HS-5 (cell line): Measurements from ENCODE around the gene DDX10.

Experiments used
- DNase-seq: peaks from one replicate; pipeline ENCODE4 v3.0.0-alpha.2; 2012; ENCODE audit warnings: low read depth

DDX10 gene

DNA sequence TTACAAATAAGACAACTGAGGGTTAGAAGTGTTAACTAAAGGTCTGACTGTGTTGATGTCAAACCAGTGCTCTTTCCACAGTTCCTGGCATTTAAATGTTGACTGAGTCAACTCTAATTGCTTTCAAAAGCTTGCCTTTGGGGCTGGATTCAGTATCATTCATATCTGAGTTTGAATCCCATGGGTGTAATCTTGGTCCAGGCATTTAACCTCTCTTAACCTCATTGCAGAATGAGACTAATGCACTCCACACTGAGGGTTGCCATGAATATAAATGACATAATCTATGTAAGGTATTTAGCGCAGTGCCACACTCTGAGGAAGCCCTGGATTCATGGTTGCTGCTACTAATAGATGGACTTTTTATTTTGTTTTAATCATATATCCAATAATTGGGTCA, 274.3 kb downstream of the DDX10 start:
- no peak for DNase-seq

GRCh38 chr11:108943853-108944252, 279.0 kb downstream of the DDX10 start:
- no peak for DNase-seq

- DNase-seq: no peak
Measured at GRCh38 chr11:108944471-108945178, 279.8 kb downstream of the DDX10 start.

DNA sequence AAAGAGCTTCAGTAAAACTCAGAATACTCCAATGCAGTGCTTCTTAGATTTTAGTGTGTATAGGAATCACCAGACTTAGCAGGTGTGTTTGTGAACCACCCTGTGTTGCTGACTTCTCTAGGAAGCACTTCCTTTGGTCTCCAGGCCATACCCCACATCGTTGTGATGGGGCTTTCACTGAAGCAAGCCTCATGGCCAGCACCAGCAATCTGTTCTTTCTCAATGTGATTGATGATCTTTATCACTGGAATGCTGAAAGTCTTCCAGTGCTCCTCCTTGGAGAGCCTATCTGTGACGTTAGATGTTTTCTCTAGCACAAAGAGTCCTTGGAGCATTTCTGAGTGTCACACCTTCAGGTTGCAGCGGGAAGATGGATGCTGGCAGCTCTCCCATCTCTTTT, 280.5 kb downstream of the DDX10 start:
- no peak for DNase-seq

GRCh38 chr11:108947654-108948570, 283.0 kb downstream of the DDX10 start:
- peak; percentile 63 for DNase-seq

DNA sequence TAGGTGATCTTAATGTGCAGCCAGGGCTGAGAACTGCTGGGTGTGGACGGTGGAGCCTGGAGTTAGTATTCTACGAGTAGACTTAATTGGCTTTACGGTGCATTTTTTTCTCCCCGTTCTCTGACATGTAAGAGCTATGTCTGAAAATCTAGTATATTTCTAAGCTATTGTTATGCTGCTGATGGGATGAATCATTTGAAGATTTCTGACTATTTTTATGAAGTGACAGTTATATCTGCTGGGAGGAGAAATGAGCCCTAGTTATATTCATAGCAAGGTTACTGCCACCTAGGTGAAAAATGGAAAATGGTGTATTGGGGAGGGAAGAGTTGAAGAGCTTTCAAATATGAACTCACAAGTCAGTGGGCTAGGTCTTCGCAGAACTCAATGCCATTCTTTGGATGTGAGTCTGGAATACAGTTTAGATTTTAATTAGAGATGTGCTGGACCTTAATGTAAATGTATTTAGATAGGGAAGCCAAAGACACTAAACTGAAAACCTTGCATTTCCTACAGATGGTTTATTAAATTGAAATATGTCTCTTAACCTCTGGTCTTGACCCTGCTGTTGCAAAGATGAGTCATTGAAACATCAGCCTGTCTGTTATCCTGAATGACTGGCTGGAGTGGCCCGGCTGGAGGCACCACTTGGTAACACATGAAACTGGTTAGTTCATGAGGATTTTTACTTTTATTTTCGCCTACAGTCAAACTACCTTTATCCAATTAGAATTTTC, 293.7 kb downstream of the DDX10 start:
- peak; percentile 63 for DNase-seq

GRCh38 chr11:108959105-108959761, 294.4 kb downstream of the DDX10 start:
- no peak for DNase-seq

DNA sequence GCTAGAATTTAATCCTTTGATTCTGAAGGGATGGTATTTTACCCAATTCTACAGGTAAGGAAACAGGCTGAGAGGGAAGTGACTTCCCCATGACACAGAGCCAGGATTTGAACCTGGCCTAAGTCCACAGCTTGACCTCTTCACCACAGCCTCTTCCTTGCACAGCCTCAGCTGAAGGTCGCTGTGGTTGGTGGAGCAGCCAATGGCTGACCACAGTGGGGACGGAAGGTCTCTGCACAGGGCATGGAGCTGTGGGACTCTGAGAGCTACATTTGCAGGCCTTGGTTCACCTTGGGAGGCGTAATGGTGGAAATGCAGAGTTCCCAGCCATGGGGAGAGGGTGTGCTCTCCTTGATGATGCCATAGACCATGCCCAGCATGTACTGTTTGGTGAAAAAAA, 295.0 kb downstream of the DDX10 start:
- DNase-seq: no peak

DNA sequence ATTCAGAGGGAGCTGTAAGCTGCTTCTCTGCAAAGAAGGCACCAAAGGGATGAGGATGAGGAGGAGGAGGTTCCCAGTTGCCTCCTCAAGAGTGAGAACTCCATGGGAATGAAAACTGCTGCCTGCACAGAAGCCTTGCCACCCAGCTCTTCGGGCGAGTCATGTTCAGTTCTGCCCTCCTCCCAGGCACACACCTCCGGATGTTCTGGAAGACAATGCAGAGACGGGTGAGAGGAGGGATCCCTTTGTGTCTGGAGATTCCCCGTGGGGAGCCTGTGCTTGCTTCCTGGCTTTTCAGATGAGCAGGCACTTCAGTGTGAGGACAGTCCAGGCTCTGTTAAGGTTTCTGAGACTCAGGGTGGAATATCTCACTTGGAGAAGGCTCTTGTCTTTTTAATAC, 295.6 kb downstream of the DDX10 start:
- no peak for DNase-seq

DNA sequence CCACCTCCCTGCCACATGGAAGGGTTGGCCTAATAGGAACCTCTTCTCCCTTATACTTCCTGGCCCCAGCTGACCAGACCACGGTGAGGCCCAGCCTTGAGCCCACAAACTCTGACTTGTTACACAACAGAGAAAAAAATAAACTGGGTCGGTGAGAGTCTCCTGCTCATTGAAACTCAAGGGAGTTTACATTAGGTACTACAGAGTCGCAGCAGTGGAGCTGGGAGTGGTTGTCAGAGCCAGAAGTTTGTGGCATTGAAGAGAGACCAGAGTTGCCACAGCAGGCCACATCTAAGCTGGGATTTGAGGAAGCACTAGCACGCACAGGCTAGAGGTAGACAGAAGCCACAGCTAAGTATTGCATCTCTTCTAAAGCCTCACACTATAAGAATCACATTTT, 296.2 kb downstream of the DDX10 start:
- no peak for DNase-seq

DNA sequence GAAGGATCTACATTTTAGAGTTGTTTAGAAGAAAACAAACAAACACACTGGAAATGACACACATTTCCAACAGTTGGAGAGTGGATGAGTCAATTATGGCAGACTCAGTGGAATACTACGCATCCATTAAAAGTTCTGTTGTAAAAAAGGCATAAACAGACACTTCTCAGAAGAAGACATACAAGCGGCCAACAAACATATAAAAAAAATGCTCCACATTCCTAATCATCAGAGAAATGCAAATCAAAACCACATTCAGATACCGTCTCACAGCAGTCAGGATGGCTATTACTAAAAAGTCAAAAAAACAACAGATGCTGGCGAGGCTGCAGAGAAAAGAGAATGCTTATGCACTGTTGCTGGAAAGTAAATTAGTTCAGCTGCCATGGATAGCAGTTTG, 298.2 kb downstream of the DDX10 start:
- DNase-seq: no peak

DNA sequence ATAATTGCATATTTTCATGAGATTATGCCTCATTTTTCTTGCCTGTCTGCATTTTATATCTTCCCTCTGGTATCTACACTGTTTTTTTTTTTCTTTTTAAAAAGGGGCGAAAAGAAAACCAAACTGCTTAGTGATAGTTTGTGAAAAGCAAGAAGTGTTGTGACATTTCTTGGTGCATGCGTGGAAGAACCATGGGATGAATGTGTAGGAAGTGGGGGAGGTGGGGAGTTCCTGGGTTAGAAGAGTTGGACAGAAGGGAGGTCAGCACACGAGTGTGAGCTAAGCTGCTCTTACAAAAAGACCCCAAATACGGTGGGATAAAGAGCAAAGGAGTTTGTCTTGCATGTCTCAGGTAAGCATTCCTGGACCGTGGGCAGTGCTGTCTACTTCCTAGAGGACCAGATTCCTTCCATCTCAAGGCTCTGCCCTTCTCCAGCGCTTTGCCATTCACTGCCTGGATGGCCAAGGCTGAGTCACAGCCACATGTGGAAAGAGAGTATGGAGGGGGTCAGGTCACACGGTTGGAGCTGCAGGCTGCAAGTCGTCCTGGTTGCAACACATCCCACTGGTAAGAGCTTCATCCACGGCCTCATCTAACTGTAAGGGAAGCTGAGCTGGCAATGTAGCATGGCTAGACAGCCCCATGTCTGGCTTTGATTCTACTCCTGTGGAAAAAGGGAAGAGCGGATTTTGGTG, 300.6 kb downstream of the DDX10 start:
- no peak for DNase-seq

- no peak for DNase-seq
Measured at GRCh38 chr11:108966206-108966605, 301.3 kb downstream of the DDX10 start.

GRCh38 chr11:108966978-108967377, 302.1 kb downstream of the DDX10 start:
- no peak for DNase-seq

- no peak for DNase-seq
Measured at GRCh38 chr11:108967571-108967970, 302.7 kb downstream of the DDX10 start.

DNA sequence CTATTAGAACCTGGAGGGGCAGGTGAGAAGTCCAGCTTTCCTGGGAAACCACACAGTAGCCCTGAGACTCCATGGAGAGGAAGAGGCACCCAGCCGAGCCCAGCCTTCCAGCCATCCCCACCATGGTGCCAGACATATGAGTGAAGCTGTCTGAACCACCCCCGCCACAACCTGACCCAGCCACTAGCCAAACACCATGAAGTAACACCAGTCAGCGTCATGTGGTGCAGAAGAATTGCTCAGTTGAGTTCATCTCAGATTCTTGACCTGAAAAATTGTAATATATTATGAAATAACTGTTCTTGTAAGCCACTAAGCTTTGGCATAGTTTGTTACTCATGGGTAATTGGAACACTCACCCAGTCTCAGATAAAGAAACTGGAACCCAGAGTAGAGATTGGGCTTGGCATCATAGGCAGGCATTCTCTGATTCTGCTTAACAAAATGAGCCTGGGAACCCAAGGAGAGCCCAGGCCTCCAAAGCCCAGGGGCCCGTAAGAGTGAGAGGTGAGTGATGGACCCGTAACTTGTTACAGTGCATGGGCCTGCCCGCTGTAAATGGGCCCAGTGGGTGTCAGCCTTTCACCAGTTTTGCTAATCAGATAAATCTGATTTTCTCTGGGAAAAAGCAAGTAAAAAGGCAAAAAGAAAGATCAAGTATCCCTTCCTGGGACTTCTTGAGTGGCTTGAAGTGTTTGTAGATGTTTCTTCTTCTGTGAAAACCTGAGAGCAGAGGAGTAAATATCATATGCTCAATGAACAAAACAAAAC, 305.5 kb downstream of the DDX10 start:
- DNase-seq: no peak

DNA sequence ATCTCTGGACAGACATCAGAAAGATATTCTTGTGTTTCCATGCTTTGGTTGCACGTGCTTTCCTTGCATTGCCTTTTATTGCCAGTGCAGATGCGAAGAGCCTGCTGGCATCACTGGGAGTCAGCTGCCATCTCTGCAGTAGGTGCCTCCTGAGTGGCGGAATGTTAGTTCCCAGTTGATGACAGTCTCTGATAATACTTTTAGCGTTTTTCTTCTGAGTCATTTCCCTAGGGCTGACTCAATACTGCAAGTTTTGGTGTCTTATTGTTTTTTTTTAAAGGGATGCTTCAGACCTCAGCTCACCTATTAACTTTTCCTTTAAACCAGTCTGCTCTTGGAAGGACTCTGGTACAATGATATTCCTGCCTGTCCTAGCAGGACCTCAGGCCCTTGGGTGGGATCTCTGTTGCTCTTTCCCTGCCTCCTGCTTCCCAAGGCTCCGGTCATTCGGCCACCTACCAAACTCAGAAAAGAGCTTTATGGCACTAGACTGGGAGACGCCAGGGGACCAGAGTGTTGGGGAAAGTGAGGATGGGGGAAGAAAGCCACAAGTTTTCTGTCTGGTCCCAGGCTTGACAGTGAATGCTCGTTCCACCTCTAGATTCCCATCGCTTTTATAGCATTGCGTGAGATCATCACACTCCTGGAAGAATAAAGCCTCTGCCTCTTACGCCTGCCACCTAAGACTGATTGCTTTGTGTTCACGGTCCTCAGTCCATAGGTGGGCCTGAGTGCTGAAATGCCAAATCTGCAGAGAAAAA, 308.7 kb downstream of the DDX10 start:
- peak; percentile 81 for DNase-seq

- DNase-seq: no peak
Measured at GRCh38 chr11:108975026-108975425, 310.2 kb downstream of the DDX10 start.

- no peak for DNase-seq
Measured at GRCh38 chr11:108975641-108976071, 310.8 kb downstream of the DDX10 start.
